GM23338 (cell line): Measurements from ENCODE around the gene ZSCAN25. TPM values are rescaled to one million over a fixed set of nuclear protein-coding genes. Genes with fewer than 3 reads are reported as not detected.

Source experiments
- ATAC-seq: fragments of 200-7000 bp; cut with Tn5 transposase; 3 replicates; pipeline ENCODE4 v1.9.1; 2020
- DNase-seq: peaks from one replicate; pipeline ENCODE4 v3.0.0-alpha.2; 2015; ENCODE audit warnings: low spot score
- H2AFZ ChIP-seq: fragments of 200-600 bp; sonication (generic); 2 replicates; pipeline ENCODE4 v1.8.0; 2016; ENCODE audit warnings: antibody characterized with exemption, mild to moderate bottlenecking, moderate library complexity
- H3F3A ChIP-seq: fragments of 200-600 bp; sonication (generic); replicated peaks from 2 replicates; pipeline ENCODE4 v1.8.0; 2017; ENCODE audit warnings: antibody characterized with exemption, mixed run types, low read depth
- H3K27ac ChIP-seq: fragments of 200-600 bp; sonication (generic); 2 replicates; pipeline ENCODE4 v1.6.1; 2016; ENCODE audit warnings: low read depth
- H3K27me3 ChIP-seq: fragments of 200-600 bp; sonication (generic); 2 replicates; pipeline ENCODE4 v1.8.0; 2016; ENCODE audit warnings: mild to moderate bottlenecking, mixed run types, moderate library complexity; ENCODE audit not compliant: insufficient read depth
- H3K36me3 ChIP-seq: fragments of 200-600 bp; sonication (generic); 2 replicates; pipeline ENCODE4 v1.8.0; 2016; ENCODE audit warnings: mild to moderate bottlenecking; ENCODE audit not compliant: insufficient read depth
- H3K4me1 ChIP-seq: fragments of 200-600 bp; sonication (generic); 2 replicates; pipeline ENCODE4 v1.8.0; 2016; ENCODE audit warnings: mild to moderate bottlenecking, moderate library complexity; ENCODE audit not compliant: insufficient read depth
- H3K4me2 ChIP-seq: fragments of 200-600 bp; sonication (generic); 2 replicates; pipeline ENCODE4 v1.7.1; 2017; ENCODE audit warnings: mixed run types
- H3K4me3 ChIP-seq: fragments of 200-600 bp; sonication (generic); 2 replicates; pipeline ENCODE4 v1.6.1; 2016; ENCODE audit warnings: mixed run types
- H3K79me2 ChIP-seq: fragments of 200-600 bp; sonication (generic); replicated peaks from 2 replicates; pipeline ENCODE4 v1.8.0; 2017; ENCODE audit warnings: mild to moderate bottlenecking; ENCODE audit not compliant: insufficient read depth
- H3K9me2 ChIP-seq: fragments of 200-600 bp; sonication (generic); 2 replicates; pipeline ENCODE4 v1.8.0; 2017; ENCODE audit not compliant: insufficient read depth
- H4K20me1 ChIP-seq: fragments of 200-600 bp; sonication (generic); replicated peaks from 2 replicates; pipeline ENCODE4 v1.8.0; 2017; ENCODE audit warnings: mild to moderate bottlenecking; ENCODE audit not compliant: insufficient read depth
- H3K27ac Mint-ChIP-seq: 2 replicates; pipeline ENCODE4 v1.8.0; 2020; ENCODE audit warnings: inconsistent platforms, mild to moderate bottlenecking, moderate library complexity, mixed read lengths
- H3K27me3 Mint-ChIP-seq: 3 replicates; pipeline ENCODE4 v1.8.0; 2022; ENCODE audit warnings: low read depth, mild to moderate bottlenecking, moderate library complexity, mixed read lengths, inconsistent platforms; ENCODE audit not compliant: insufficient read depth, poor library complexity
- H3K36me3 Mint-ChIP-seq: 3 replicates; pipeline ENCODE4 v1.8.0; 2021; ENCODE audit warnings: low read depth, mild to moderate bottlenecking, inconsistent platforms, moderate library complexity, mixed read lengths
- H3K4me1 Mint-ChIP-seq: 3 replicates; pipeline ENCODE4 v1.8.0; 2020; ENCODE audit warnings: mild to moderate bottlenecking, inconsistent platforms, mixed read lengths
- H3K4me3 Mint-ChIP-seq: 3 replicates; pipeline ENCODE4 v1.8.0; 2021; ENCODE audit warnings: moderate library complexity, mild to moderate bottlenecking, inconsistent platforms, mixed read lengths
- H3K9me3 Mint-ChIP-seq: 3 replicates; pipeline ENCODE4 v1.8.0; 2020; ENCODE audit warnings: moderate library complexity, mild to moderate bottlenecking, inconsistent platforms, mixed read lengths
- CREB1 ChIP-seq: fragments of 250-450 bp; sonication (Bioruptor Pico); IDR thresholded peaks from 2 replicates; pipeline ENCODE4 v1.5.0; 2020; ENCODE audit warnings: low read depth, mild to moderate bottlenecking, moderate library complexity
- CTCF ChIP-seq, 2 experiments: fragments of 200-600 bp in 1 of 2; sonication (generic) in 1 of 2; conservative IDR thresholded peaks; 2 replicates each; pipeline versions ENCODE4 v1.5.1 to v1.6.1; 2016 to 2017; ENCODE audit warnings: antibody characterized with exemption in 2 of 2, low read depth in 2 of 2, mild to moderate bottlenecking in 2 of 2, moderate library complexity in 1 of 2
- ETS1 ChIP-seq: IDR thresholded peaks from 2 replicates; pipeline ENCODE4 v1.6.1; 2016; ENCODE audit warnings: antibody characterized with exemption
- EZH2 ChIP-seq: fragments of 200-600 bp; sonication (generic); IDR thresholded peaks from one replicate; pipeline ENCODE4 v1.8.0; 2017; ENCODE audit warnings: antibody characterized with exemption, mild to moderate bottlenecking, low read depth; ENCODE audit not compliant: unreplicated experiment
- EZH2phosphoT487 ChIP-seq: fragments of 200-600 bp; sonication (generic); IDR thresholded peaks from one replicate; pipeline ENCODE4 v1.8.1; 2018; ENCODE audit warnings: antibody characterized with exemption; ENCODE audit not compliant: unreplicated experiment
- JUNB ChIP-seq: IDR thresholded peaks from one replicate; pipeline ENCODE4 v1.6.1; 2016; ENCODE audit warnings: antibody characterized with exemption; ENCODE audit not compliant: unreplicated experiment
- POLR2AphosphoS5 ChIP-seq: IDR thresholded peaks from 2 replicates; pipeline ENCODE4 v1.6.1; 2016; ENCODE audit warnings: antibody characterized with exemption, low read depth
- REST ChIP-seq: IDR thresholded peaks from one replicate; pipeline ENCODE4 v1.6.1; 2018; ENCODE audit warnings: antibody characterized with exemption; ENCODE audit not compliant: unreplicated experiment
- STAT1 ChIP-seq: IDR thresholded peaks from one replicate; pipeline ENCODE4 v1.6.1; 2016; ENCODE audit warnings: antibody characterized with exemption; ENCODE audit not compliant: unreplicated experiment
- ZNF331 ChIP-seq: fragments of 250-450 bp; sonication (Bioruptor Pico); IDR thresholded peaks from 2 replicates; pipeline ENCODE4 v1.5.0; 2020; ENCODE audit warnings: low read depth, mild to moderate bottlenecking, moderate library complexity
- ZNF462 ChIP-seq: fragments of 250-450 bp; sonication (Bioruptor Pico); IDR thresholded peaks from 2 replicates; pipeline ENCODE4 v1.5.0; 2020; ENCODE audit warnings: mild to moderate bottlenecking, moderate library complexity
- polyA plus RNA-seq: library from polyadenylated mRNA; unstranded; fragments of >200 nt; fragmentation: Nextera tagmentation; extraction: Ambion mirVana; gene quantifications from 2 replicates; pipeline ENCODE4 v1.2.1, GENCODE V29; 2016
- total RNA-seq: library from RNA; depleted of rRNA; stranded (reverse); fragments of >200 nt; shearing (Covaris generic); gene quantifications from 2 replicates; pipeline ENCODE4 v1.2.3, GENCODE V29; 2014

Gene ZSCAN25
- total and polyA plus RNA-seq, 2 experiments from 2014 or later, result 4.8 to 17.5 TPM

GRCh38 chr7:99579281-99579955, 37.3 kb upstream of the ZSCAN25 start:
- peaks cover 5% of the 10 kb centered on the region for H3K27me3 Mint-ChIP-seq

More at GRCh38 chr7:99579281-99579955, 37.3 kb upstream of the ZSCAN25 start:
- H3F3A ChIP-seq, result 0 out of 2 replicates have a peak, but pooled peaks cover 17% of the 10 kb centered on the region
- H3K9me2 ChIP-seq, result no peaks in the 10 kb centered on the region
- no peak overlapping the region for H3K27ac ChIP-seq
- DNase-seq (no peak), ATAC-seq (no peak)
- H3K4me1 Mint-ChIP-seq, result peaks cover 23% of the 10 kb centered on the region
- H4K20me1 ChIP-seq, result no peaks in the 10 kb centered on the region
- H3K36me3 ChIP-seq, result no peaks in the 10 kb centered on the region
- H3K79me2 ChIP-seq, result no peaks in the 10 kb centered on the region
- H2AFZ ChIP-seq, result peak overlapping the region; percentile 100
- peak overlapping the region; percentile 87; the same call in 2 of the 3 replicates for H3K4me3 Mint-ChIP-seq
- H3K4me3 ChIP-seq, result peak overlapping the region; percentile 74
- peaks cover 24% of the 10 kb centered on the region for H3K4me1 ChIP-seq
- no peaks in the 10 kb centered on the region for H3K36me3 Mint-ChIP-seq
- no peaks in the 10 kb centered on the region; the same call in 1 of the 2 replicates for H3K27me3 ChIP-seq
- no peak overlapping the region; the same call in 1 of the 2 replicates for H3K27ac Mint-ChIP-seq
- H3K4me2 ChIP-seq, result peak overlapping the region; percentile 94
- no peaks in the 10 kb centered on the region for H3K9me3 Mint-ChIP-seq
- TF ChIP-seq REST (no peak), CTCF (conservative IDR thresholded peaks at IDR 0.05; ENCODE audit: low read depth in 2 of 2) (no peak), POLR2AphosphoS5 (no peak), EZH2 (no peak), ZNF331 (no peak), ZNF462 (no peak), ETS1 (no peak), EZH2phosphoT487 (no peak), JUNB (no peak), STAT1 (no peak), CREB1 (no peak)
